ENCODE data around the gene SLC35F6. TPM values are rescaled to one million over a fixed set of nuclear protein-coding genes. Genes with fewer than 3 reads are reported as not detected.
A peak's percentile ranks its signal among the peaks of the same experiment; 100 is the strongest.
"Not testable (repeated sequence)": the region's sequence is repeated elsewhere in the genome, so short reads cannot be mapped to it uniquely, and the experiment has no call there.

SLC35F6 gene
- total RNA-seq, 2 donors from 2014 or later = 24.8 to 29.1 TPM

DNA sequence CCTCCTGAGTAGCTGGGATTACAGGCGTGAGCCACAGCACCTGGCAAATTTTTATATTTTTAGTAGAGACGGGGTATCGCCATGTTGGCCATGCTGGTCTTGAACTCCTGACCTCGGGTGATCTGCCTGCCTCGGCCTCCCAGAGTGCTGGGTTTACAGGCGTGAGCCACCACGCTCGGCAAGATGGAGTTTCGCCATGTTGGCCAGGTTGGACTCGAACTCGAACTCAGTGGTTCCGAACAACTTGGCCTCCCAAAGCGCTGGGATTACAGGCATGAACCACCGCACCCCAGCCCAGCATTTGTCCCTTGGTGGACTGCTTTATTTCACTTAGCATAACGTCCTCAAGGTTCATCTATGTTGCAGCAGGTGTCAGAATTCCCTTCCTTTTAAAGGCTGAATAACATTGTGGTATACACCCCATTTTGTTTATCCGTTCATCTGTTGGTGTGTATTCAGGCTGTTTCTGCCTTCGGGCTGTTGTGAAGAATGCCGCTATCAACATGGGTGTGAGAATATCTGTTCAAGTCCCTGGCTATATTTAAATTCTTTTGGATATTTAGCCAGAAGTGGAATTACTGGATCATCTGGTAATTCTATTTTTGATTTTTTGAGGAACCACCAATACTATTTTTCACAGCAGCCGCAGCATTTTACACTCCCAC lies 20.6 kb downstream of the SLC35F6 start:
- no peaks in the 10 kb centered on the region for H3K27me3 ChIP-seq
- H3K9me3 ChIP-seq = no peaks in the 10 kb centered on the region
- no peaks in the 10 kb centered on the region for H3K36me3 ChIP-seq
- no peak overlapping the region for H3K27ac ChIP-seq
- H3K4me1 ChIP-seq = no peaks in the 10 kb centered on the region
- H3K4me3 ChIP-seq = no peak overlapping the region
- TF ChIP-seq, protein P1, sequence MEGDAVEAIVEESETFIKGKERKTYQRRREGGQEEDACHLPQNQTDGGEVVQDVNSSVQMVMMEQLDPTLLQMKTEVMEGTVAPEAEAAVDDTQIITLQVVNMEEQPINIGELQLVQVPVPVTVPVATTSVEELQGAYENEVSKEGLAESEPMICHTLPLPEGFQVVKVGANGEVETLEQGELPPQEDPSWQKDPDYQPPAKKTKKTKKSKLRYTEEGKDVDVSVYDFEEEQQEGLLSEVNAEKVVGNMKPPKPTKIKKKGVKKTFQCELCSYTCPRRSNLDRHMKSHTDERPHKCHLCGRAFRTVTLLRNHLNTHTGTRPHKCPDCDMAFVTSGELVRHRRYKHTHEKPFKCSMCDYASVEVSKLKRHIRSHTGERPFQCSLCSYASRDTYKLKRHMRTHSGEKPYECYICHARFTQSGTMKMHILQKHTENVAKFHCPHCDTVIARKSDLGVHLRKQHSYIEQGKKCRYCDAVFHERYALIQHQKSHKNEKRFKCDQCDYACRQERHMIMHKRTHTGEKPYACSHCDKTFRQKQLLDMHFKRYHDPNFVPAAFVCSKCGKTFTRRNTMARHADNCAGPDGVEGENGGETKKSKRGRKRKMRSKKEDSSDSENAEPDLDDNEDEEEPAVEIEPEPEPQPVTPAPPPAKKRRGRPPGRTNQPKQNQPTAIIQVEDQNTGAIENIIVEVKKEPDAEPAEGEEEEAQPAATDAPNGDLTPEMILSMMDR (IDR thresholded peaks at IDR 0.05) = no peak
- DNase-seq = no peak
- intact Hi-C loops (cut with DNase I) = no loop called here
- H3K9ac ChIP-seq (ENCODE audit: low read depth in 2 of 2, low read length in 2 of 2) = no peak overlapping the region

DNA sequence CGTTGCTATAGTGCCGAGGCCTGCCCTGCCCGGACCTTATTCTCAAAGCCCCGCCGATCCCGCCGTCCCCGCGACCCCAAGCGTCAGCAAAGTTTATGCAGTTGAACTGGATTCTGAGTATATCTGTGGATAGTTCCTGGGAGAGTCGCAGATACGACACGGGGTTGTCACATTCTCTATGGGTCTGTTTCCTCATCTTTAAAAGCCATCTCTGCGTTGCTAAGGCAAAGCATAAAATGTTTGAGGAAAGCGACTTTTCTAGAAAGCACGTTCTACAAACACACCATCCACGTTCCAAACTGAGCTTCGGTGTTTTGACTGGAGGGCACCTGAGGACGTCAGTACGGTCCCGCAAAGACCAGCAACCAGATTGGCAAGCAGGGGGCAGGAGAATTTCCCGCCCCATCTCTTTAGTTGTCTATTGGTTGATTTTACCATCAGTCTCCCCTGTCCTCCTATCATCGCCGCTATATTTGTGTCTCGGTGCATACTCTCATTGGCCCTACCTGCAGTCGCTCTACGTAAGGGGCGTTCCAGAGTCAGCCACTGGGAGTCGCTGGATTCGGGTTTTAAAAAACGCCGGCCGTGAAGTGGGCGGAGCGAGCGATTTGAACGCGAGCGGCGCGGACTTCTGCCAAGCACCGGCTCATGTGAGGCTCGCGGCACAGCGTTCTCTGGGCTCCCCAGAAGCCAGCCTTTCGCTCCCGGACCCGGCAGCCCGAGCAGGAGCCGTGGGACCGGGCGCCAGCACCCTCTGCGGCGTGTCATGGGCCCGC lies 21.5 kb downstream of the SLC35F6 start, which contains the start of gene CENPA:
Gene CENPA, plus strand, starts transcription at position 626 of the 776 bp plus-strand sequence. Its CDS starts 141 bp downstream, at position 767.
- intact Hi-C loops (cut with DNase I) = no loop called here
- H3K27ac ChIP-seq = no peak within 1 kb of the TSS

DNA sequence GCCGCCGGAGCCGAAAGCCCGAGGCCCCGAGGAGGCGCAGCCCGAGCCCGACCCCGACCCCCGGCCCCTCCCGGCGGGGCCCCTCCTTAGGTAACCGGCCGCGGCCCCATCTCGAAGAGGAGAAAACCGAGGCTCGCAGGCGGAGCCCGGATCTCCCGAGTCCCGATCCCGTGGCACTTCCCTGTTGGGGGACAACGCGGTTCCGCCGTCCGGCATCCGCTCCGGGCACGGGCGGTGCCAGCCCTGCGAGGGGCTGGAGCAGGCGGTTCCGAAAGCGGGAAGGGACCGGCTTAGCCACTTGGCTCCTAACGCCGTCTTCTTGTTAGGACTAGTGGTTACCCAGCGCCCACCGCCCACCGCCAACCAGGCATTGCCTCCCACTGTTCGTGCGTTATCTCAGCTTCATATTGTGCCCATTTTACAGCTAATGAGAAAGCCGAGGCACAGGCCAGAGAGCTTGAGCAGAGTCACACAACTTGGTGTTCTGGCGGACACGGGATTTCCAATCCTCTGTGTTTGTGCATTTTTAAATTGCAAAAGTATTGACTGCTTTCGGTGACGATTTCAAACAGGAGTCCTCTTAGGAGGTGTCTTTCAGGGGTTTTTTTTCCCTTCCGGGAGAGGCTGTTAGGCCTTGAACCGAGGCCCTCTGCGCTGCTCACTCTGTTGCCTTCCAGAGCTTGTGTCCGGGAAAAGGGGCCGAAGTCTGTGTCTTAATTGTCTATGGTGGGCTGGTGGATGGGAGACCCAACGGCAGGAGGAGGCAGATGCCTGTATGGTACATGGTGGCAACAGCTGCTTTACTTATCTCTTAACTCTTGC lies 22.3 kb downstream of the SLC35F6 start:
- Histone ChIP-seq H3K9me3 (no peaks in the 10 kb centered on the region), H3K36me3 (no peaks in the 10 kb centered on the region), H3K27ac (no peak overlapping the region), H3K9ac (ENCODE audit: low read depth in 2 of 2, low read length in 2 of 2) (peak overlapping the region; percentile 51 to 55), H3K4me1 (no peaks in the 10 kb centered on the region), H3K4me3 (peak overlapping the region; percentile 98), H3K27me3 (no peaks in the 10 kb centered on the region)
- DNase-seq = peak; percentile 36
- intact Hi-C loops (cut with DNase I) = no loop called here
- TF ChIP-seq, protein P1 (IDR thresholded peaks at IDR 0.05) = no peak

More for the DNA sequence above, 21.5 kb downstream of the SLC35F6 start, which contains the start of gene CENPA:
- Histone ChIP-seq H3K9me3 (no peaks in the 10 kb centered on the region), H3K27me3 (no peaks in the 10 kb centered on the region), H3K36me3 (no peaks in the 10 kb centered on the region), H3K9ac (ENCODE audit: low read depth in 2 of 2, low read length in 2 of 2) (peak within 1 kb of the TSS; percentile 51 to 68), H3K4me1 (no peaks in the 10 kb centered on the region), H3K4me3 (peak within 1 kb of the TSS; percentile 98)
- peak; percentile 98 for DNase-seq
- TF ChIP-seq, protein P1 (IDR thresholded peaks at IDR 0.05) = no peak

DNA sequence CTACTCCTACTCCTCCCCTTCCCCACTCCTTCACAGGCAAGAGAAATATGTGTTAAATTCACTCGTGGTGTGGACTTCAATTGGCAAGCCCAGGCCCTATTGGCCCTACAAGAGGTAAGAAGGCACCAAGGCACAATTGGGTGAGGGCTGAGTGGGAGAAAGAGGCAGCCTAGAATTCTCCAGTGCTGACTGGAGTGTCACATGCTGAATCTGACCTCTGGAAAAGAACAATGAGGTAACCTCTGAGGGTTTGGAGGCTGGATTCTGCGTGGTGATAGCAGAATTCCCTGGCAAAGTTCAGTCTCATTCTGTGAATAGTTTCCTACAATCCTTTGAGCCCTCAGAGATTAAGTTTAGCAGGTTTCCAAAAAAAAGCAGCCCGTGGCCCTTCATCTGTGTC lies 28.6 kb downstream of the SLC35F6 start:
- intact Hi-C loops (cut with DNase I) = no loop called here
- Histone ChIP-seq H3K9ac (ENCODE audit: low read depth in 2 of 2, low read length in 2 of 2) (no peak overlapping the region), H3K9me3 (no peaks in the 10 kb centered on the region), H3K4me1 (no peaks in the 10 kb centered on the region), H3K27ac (no peak overlapping the region), H3K27me3 (no peaks in the 10 kb centered on the region), H3K4me3 (no peak overlapping the region), H3K36me3 (no peaks in the 10 kb centered on the region)
- TF ChIP-seq, protein P1 (IDR thresholded peaks at IDR 0.05) = no peak
- no peak for DNase-seq

DNA sequence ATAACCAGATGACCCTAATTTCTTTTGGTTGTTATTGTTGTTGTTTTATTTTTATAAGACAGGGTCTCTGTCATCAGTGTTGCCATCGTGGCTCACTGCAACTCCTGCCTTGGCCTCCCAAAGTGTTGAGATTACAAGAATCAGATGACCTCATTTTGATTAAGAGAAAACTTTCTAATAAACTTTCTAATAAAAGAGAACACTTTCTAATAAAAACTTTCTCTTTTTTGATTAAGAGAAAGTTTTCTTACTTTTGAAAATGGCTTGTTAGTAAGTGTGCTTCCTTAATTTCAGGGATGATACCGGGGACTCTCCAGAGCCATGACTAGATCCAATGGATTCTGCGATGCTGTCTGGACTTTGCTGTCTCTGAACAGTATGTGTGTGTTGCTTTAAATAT lies 29.4 kb downstream of the SLC35F6 start:
- TF ChIP-seq, protein P1 (IDR thresholded peaks at IDR 0.05) = no peak
- no peak overlapping the region for H3K9ac ChIP-seq (ENCODE audit: low read depth in 2 of 2, low read length in 2 of 2)
- no peak overlapping the region for H3K4me3 ChIP-seq
- H3K27ac ChIP-seq = no peak overlapping the region
- intact Hi-C loops (cut with DNase I) = no loop called here
- H3K27me3 ChIP-seq = no peaks in the 10 kb centered on the region
- H3K4me1 ChIP-seq = no peaks in the 10 kb centered on the region
- H3K36me3 ChIP-seq = no peaks in the 10 kb centered on the region
- H3K9me3 ChIP-seq = no peaks in the 10 kb centered on the region
- no peak for DNase-seq

DNA sequence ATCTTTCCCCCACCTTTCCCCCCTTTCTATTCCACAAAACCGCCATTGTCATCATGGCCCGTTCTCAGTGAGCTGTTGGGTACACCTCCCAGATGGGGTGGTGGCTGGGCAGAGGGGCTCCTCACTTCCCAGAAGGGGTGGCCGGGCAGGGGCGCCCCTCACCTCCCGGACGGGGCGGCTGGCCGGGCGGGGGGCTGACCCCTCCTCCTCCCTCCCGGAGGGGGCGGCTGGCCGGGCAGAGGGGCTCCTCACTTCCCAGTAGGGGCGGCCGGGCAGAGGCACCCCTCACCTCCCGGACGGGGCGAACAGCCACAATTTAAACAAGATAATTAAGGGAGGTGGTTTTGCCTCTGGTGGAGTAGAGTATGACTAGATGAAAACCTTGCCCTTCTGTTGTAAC lies 31.1 kb downstream of the SLC35F6 start:
- H3K4me1 ChIP-seq; H3K27ac ChIP-seq; H3K36me3 ChIP-seq; H3K9me3 ChIP-seq; H3K27me3 ChIP-seq; intact Hi-C loops (cut with DNase I); H3K4me3 ChIP-seq; DNase-seq; H3K9ac ChIP-seq (ENCODE audit: low read depth in 2 of 2, low read length in 2 of 2): not testable (repeated sequence)

Measured in colonic mucosa (tissue), 4 donors.